ENCODE data around the gene HK1.

The HK1 gene

GRCh38 chr10:69418052-69418752, 139.9 kb downstream of the HK1 start:
- DNase-seq (ENCODE audit: low read depth in 1 of 2, low spot score in 1 of 2) = no peak

- DNase-seq (ENCODE audit: low read depth in 1 of 2, low spot score in 1 of 2) = no peak
These were observed 140.9 kb downstream of the HK1 start for GRCh38 chr10:69419096-69419743.

GRCh38 chr10:69419744-69420126, 141.4 kb downstream of the HK1 start:
- no peak for DNase-seq (ENCODE audit: low read depth in 1 of 2, low spot score in 1 of 2)

GRCh38 chr10:69421611-69422308, 143.5 kb downstream of the HK1 start:
- DNase-seq (ENCODE audit: low read depth in 1 of 2, low spot score in 1 of 2) = no peak

GRCh38 chr10:69422676-69423075, 144.4 kb downstream of the HK1 start:
- no peak for DNase-seq (ENCODE audit: low read depth in 1 of 2, low spot score in 1 of 2)

GRCh38 chr10:69425041-69425440, 146.7 kb downstream of the HK1 start:
- DNase-seq (ENCODE audit: low read depth in 1 of 2, low spot score in 1 of 2) = no peak

GRCh38 chr10:69425511-69426298, 147.4 kb downstream of the HK1 start:
- DNase-seq (ENCODE audit: low read depth in 1 of 2, low spot score in 1 of 2) = no peak

- no peak for DNase-seq (ENCODE audit: low read depth in 1 of 2, low spot score in 1 of 2)
These were observed 148.1 kb downstream of the HK1 start for GRCh38 chr10:69426376-69426727.

- no peak for DNase-seq (ENCODE audit: low read depth in 1 of 2, low spot score in 1 of 2)
These were observed 149.9 kb downstream of the HK1 start for GRCh38 chr10:69428165-69428564.

- DNase-seq (ENCODE audit: low read depth in 1 of 2, low spot score in 1 of 2) = no peak
These were observed 155.9 kb downstream of the HK1 start for GRCh38 chr10:69434169-69434568.

GRCh38 chr10:69434926-69435325, 156.6 kb downstream of the HK1 start:
- DNase-seq (ENCODE audit: low read depth in 1 of 2, low spot score in 1 of 2) = no peak

- DNase-seq (ENCODE audit: low read depth in 1 of 2, low spot score in 1 of 2) = no peak
These were observed 157.7 kb downstream of the HK1 start for GRCh38 chr10:69435966-69436520.

GRCh38 chr10:69437321-69438259, 159.3 kb downstream of the HK1 start:
- DNase-seq (ENCODE audit: low read depth in 1 of 2, low spot score in 1 of 2) = no peak

GRCh38 chr10:69438536-69439349, 160.4 kb downstream of the HK1 start:
- no peak for DNase-seq (ENCODE audit: low read depth in 1 of 2, low spot score in 1 of 2)

- DNase-seq (ENCODE audit: low read depth in 1 of 2, low spot score in 1 of 2) = no peak
These were observed 161.0 kb downstream of the HK1 start for GRCh38 chr10:69439350-69439739.

GRCh38 chr10:69439813-69440506, 161.7 kb downstream of the HK1 start:
- no peak for DNase-seq (ENCODE audit: low read depth in 1 of 2, low spot score in 1 of 2)

- DNase-seq (ENCODE audit: low read depth in 1 of 2, low spot score in 1 of 2) = no peak
These were observed 165.1 kb downstream of the HK1 start for GRCh38 chr10:69443354-69443753.

GRCh38 chr10:69445041-69445440, 166.7 kb downstream of the HK1 start:
- DNase-seq (ENCODE audit: low read depth in 1 of 2, low spot score in 1 of 2) = no peak

GRCh38 chr10:69446229-69446628, 167.9 kb downstream of the HK1 start:
- no peak for DNase-seq (ENCODE audit: low read depth in 1 of 2, low spot score in 1 of 2)

Data from activated CD4-positive, alpha-beta T cell treated with anti-CD3 and anti-CD28 coated beads, Interleukin-2, amount 50 U/mL, for 24 hours (primary cell).